DMS 273 (cell line): ENCODE results near the gene GNAO1.

ENCODE experiments used
- DNase-seq: peaks from one replicate; lab custom pipeline; 2025; ENCODE audit not compliant: unreplicated experiment; lab: John Stamatoyannopoulos, UW

The GNAO1 gene

DNA sequence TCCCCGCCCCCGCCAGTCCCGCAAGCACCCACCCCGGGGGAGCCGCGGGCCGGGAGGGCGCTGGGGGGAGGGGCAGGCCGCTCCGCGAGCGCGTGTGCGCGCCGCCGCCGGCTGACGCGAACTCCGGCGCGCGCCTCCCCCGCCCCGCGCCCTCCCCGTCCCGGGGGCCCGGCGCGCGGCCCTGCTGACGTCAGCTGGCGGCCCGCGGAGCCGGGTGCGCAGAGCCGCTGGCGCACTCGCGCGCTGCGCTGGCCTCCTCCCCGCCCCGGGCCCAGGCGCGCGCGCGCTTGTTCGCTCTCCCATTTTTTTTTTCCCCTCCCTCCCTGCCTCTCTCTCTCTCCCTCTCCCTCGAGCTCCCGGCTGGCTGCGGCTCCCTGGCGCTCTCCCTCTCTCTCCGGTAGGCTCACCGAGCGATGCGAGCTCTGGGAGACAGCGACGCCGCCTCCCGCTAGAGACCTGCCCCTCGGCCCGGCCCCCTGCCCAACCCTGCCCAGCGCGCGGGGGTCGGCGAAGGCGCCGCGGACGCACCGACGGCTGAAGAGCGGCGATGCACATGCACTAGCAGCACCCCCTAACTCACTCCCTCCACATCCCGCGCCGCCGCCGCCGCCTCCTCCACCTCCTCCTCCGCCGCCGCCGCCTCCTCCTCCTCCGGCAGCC, at the start of gene GNAO1:
GNAO1 (plus strand) TSS at position 334 of the 660 bp plus-strand sequence. CDS start 747 bp downstream, outside the sequence.
- peak; percentile 97 for DNase-seq

DNA sequence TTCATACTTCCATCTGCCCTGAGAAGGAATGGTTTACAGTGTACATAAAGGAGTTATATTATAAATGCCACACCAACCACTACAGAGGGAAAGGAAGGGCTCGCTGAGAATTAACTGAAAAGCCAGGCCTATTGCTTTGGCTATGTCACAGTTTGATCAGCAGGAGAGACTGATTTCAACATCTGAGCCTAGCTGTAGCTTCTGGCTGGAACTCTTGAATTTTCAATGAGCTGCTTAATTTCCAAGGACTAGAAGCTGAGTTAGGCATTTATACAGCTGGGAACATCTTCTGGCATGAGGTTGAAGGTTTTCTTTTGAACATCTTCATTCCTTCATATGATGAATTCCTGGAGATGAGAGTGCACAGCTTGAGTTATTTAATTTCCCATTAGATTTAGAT, 47.6 kb upstream of the GNAO1 start:
- no peak for DNase-seq

DNA sequence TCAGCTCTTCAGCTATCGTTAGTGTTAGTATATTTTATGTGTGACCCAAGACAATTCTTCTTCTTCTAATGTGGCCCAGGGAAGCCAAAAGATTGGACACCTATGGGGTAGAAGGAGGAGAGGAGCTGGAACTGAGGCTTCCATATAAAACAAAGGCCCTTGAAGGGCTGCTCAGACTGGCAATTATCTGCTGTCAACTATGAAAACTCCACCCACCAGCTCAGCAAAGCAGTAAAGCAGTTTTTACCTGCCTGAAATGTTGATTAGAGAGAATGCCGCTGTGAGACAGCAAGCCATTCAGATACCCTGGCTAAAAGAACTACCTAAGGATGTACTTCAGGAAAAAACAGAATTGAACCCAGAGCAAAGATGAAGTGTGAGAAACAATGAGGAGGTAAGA, 45.9 kb upstream of the GNAO1 start:
- no peak for DNase-seq

DNA sequence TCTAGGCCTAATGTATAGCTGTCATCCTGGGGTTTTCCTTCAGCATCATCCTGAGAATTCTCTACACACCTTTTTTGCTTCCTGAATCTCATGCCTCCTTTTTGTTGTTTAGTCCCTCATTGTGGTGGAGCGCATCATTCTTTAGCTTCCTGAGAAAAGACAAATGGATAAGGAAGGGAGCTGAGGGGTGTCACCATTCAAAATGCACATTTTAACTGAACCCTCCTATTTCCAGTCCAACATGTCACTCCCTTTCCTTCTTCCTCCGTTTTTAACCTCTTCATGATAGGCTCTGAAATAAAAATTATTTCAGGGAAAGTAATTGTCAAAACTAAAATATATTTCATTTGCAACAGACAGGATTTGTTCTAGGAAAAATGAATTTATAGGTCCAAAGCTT, 39.7 kb upstream of the GNAO1 start:
- no peak for DNase-seq

DNA sequence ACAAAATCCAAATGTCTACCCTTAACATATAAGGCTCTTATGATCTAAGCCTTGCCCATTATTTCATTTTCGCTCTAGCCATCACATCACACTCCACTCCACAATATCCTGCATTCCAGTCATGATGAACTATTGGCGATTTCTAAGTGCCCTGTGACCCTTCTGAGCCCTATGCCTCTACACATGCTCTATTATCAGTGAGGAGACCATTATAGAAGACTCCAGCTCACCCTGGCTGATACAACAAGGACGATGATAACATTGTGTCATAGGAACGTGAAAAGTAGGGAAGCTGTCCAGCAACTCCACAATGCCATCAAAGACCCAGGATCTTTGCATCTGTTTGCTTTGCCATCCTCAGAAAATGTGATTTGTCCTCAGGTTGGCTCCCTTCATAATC, 29.6 kb upstream of the GNAO1 start:
- DNase-seq, result no peak

DNA sequence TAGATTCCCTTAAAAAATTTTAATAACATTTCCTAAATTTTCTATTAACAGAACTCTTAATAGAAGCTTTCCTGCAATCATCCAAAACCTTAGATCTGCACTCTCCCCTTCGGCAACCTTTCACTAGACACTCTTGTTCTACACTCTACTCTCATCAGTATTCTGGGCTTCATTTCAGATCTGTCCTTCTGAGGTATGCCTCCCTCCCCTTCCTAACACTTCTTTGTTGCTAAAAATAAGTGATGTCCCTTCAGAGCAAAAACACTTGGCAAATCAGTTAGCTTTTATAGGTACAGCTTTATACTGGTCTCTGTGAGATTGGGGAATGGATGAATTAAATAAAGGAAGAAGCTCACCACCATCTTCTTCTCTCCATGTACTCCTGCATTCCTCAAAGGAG, 28.2 kb upstream of the GNAO1 start:
- no peak for DNase-seq

DNA sequence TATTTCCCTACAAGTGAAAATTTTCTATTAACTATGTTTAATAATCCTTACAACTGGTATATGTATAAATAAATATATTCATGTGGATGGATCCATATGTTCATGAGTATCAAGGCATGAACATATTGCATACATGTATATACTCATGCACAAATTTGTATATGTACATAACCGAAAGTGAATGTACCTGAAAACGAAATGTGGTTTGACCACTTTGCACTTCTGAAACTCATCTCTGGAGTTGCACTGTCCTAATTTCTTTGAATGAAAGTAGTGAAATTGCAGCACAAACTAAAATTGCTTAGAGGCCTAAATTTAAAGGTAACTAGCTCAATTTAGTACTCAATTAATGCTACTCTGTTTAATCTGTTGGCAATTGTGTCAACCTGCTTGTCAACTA, 27.4 kb upstream of the GNAO1 start:
- no peak for DNase-seq

DNA sequence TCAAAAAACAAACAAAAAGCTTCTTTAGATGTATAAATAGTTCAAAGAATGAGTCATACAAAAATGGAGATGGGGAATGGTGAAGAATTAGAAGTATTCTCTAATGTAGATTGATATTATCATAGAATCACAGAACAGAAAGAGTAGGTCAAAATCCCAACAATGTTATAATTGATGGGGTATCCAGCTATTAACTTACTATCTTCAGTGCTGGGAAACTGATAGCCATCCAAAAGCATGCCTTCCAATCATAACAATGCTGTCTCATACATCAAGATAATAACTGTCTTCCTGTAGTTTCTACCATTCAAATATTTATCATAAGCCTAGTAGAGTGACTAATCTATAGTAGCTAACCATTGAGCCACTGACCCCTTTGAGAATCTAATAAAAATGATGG, 26.7 kb upstream of the GNAO1 start:
- DNase-seq, result no peak

DNA sequence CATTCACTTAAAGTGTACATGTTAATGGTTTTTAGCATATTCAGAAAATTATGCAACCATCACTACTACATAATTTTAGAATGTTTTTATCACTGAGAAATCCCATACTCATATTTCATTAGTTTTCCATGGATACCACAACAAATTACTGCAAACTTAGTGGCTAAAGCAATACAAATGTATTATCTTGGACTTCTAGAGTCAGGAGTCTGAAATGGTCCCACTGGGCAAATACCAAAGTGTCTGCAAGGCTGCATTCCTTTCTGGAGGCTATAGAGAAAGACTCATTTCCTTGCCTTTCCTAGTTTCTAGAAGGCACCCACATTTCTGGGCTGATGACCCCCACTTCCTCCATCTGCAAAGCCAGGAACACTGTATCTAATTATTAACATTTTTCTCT, 16.9 kb upstream of the GNAO1 start:
- no peak for DNase-seq

DNA sequence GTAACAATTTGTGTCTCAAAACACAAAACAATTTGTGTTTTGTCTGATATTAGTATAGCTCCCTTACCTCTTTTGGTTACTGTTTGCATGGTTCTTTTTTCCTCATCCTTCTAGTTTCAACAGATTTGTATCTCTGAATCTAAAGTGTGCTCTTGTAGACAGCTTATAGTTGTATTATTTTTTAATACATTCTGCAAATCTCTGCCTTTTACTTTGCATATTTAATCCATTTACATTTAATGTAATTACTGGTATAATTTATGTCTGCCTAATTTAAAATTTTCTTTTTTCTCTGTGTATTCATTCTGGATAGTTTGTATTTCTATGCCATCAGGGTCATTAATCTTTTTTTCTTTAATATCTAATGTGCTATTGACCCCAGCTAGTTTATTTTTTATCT, 9.9 kb upstream of the GNAO1 start:
- no peak for DNase-seq

DNA sequence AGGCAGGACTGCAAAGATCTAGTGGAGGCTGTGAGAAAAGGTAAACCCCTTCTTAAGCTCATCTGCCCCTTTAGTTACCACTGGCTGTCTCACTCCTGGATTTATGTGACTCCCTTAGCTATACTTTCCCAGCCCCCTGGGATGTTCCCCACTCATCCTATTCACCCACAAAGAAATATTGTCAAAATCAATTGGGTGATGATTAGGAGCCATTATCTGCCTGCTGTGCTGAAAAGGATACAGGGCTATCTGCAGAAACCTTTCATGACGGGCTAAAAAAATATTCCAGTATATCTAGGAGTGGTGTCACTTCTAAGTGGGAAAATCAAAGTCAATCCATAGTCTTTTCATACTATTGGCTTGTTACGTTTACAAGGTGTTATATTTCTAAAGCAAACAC, 8.0 kb upstream of the GNAO1 start:
- no peak for DNase-seq

DNA sequence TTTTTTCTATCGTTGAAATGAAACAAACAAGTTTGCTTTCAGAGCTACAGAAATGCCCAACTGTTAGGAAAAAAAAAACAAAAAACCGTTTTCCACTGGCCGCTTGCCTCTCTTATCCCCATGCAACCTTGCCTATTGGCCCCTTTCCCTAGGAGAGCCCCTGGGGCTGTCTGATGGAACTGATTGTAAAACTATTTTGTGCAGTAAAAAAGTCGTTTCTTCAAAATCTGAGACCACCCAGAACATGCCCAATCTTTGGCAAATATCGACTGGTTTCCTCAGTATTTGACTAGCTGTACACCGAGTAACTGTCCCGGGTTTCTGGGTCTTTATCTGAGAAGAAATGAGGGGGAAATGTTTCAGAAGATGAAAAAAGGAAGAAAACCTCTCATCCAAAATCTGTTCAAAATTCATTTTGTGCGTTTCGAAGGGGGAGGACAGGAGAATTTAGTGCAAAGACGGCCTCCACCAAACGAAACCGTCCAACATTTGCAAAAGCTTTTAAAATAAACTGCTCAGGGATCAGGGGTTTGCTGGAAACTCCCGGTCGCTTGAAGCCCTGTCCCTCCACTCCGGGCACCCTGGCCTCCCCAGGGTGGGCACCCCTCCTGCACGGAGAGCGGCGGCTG, 1.1 kb upstream of the GNAO1 start:
- DNase-seq, result no peak

DNA sequence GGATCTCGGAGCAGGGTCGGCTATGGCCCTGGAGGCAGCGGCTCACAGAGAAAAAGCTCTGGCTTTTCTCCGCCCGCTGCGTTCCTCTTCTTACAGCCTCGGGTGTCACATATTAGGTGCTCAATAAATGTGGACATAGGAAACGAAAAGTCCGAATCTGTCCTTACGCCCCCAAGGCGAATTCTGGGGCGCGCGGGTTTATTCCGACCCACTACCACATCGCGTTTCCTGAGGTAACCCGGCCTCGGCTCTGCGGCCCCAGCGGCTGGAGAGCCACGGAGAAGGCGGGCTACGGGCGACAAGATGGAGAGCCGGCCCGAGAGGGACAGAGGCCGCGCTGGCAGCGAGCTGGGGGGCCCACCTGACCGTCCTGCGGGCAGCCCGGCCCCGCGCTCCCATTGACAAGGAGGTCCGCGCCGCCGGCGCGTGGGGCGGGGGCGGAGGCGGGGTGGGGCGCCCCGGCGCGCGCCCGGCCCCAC, 573 bp upstream of the GNAO1 start:
- no peak for DNase-seq

DNA sequence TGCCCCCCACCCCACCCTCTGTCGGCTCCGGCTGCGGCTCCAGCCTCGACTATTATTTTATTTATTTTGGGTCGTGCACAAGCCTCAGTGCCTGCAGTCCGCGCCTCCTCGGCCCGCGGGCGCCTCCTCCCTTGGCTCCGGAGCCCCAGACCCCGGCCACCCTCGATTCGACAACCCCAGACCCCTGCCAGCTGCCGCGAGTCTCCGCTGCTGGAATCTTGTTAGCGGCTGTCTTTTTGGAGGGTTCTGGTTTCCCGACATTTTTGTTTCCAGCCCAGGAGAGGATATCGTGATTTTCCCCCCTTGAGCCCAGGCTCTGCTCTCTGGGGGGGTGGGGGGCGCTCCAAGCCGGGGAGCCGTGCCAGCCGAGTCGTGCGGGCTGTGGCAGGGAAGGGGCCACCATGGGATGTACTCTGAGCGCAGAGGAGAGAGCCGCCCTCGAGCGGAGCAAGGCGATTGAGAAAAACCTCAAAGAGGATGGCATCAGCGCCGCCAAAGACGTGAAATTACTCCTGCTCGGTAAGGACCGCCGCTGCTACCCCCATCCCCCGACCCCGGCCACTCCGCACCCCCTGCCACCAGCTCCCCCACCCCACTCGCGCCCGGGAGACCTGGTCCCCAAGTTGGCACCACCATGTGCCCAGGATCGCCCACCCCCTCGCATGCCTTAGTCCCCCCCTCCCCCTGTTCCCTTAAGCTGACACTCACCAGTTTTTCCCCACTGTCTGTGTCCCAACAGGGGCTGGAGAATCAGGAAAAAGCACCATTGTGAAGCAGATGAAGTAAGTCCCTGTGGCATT, 746 bp downstream of the GNAO1 start:
- peak; percentile 61 for DNase-seq

DNA sequence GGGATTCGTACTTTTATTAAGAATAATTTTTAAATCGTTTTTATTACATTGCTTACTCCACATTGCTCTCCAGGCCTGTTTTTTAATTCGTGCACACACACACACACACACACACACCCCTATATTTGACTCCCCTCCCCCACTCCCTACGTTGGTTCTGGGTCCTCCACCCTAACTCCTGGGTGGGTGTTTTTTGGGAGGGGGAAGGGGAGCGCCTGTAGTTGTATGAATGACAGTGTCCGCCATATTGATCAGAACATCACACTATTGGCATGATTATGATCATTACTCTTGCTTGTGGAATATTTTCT, 1.3 kb downstream of the GNAO1 start:
- DNase-seq, result peak; percentile 53

DNA sequence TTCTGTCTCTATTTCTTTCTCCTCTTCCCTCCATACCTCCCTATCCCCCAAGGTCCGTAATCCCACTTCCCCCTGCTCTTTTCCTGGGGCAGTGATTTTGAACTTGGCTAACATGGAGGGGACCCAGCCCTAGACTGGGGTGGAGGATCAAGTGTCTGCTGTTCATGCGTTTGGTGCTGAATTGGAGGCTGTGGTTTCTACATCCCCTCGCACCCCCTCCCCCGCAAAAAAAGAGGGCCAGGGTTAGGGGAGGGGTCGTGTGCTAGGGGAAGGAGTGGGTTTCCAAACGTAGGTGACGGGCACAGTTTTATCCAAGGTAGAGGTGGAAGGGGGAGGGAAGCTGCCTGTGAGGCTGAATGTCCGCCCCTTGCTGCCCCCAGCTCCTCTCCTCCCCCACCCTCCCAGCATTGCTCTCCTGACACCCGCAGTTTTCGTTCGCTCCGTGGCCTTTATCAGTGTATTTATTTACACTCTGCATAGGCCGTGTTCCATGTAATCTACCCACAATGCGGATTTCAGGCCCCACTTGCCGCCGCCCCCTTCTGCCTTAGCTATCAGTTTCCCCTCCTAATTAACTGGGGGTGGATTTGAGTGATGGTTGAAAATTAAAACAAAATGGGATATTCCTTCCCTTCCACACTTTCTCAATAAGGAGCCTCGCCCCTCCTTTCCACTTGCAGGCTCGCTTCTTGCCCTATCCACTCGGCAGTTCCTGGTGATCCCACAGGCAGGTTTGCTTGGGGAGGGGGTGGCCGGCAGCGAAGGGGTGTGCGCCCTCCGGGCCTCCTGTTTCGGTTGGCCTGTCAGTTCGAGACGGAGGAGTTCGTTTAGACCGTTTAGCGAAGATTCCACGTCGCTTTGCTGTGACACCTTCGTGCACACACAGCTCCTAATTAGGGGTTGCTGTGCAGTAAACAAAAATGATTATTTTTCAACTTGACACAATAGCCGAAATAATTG, 2.0 kb downstream of the GNAO1 start:
- peak; percentile 54 for DNase-seq

DNA sequence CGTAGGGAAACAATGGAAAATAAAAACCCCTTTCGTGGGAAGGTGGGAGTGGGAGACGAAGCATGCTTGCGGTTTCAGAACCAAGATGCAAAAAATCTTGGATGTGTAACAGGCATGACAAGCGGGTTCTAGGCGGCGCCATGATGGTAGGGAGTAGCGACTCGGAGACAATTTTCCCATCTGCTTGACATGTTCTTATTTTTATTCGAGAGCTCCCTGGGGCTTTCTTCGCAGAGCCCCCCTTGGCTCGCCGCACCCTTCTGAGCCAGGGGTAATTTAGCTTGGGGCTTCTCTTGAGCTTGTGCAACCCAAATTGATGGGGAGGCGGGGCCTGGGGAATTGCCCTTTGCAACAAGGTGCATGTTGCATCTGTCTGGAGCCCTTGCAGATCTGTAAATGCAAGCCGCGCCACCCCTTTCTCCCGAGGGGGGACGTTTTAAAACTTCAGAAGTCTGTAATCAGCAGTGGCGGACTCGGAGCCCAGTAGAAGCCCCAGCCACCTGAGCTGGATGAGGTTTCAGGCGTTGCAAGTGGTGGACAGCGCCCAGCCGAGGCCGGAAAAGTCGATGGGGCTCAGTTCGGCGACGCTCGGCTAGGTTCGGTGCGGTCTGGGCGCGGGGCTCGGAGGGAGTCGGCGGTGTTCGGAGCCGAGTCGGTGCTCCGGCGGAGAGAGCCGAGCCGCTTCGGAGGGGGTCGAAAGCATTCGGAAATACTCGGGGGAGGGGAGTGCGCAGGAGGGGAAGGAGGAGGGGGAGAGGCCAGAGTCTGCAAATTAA, 2.9 kb downstream of the GNAO1 start:
- peak; percentile 97 for DNase-seq

DNA sequence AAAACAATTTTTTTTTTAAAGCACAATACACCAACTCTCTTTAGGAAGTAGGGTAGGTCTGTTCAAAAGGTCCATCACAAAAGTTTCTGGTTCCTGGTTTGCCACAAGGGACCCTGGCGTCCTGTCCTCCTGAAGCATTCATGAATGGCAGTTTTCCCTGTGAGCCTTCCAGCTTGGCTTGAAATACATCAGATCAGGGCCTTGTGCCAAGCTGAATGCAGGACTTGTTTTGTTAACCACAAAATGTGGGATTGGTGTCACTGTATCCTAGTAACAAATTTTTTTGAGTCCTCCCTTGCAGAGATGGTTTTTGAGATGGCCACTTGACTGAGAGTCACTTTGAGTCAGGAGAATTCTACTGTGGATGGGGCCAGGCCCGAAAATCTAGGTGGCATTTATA, 3.9 kb downstream of the GNAO1 start:
- DNase-seq, result peak; percentile 46

DNA sequence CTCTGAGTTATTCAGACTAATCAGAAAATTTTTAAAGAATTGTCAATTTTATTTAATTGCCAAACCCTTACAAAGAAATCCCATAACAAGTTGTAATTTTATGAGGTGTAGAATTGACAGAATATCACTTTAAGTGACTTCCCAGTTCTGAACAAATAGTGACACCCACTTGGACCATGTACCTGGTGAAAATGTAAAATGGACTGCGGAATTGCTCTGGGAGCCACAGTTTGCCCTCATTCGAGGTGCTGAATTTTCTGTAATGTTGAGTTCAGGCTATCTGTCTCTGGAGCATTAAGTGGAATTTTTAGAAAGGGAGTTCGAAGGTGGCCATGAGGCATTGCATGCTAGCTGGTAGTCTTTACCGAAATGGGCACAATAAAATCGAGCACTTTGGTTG, 5.1 kb downstream of the GNAO1 start:
- DNase-seq, result no peak

DNA sequence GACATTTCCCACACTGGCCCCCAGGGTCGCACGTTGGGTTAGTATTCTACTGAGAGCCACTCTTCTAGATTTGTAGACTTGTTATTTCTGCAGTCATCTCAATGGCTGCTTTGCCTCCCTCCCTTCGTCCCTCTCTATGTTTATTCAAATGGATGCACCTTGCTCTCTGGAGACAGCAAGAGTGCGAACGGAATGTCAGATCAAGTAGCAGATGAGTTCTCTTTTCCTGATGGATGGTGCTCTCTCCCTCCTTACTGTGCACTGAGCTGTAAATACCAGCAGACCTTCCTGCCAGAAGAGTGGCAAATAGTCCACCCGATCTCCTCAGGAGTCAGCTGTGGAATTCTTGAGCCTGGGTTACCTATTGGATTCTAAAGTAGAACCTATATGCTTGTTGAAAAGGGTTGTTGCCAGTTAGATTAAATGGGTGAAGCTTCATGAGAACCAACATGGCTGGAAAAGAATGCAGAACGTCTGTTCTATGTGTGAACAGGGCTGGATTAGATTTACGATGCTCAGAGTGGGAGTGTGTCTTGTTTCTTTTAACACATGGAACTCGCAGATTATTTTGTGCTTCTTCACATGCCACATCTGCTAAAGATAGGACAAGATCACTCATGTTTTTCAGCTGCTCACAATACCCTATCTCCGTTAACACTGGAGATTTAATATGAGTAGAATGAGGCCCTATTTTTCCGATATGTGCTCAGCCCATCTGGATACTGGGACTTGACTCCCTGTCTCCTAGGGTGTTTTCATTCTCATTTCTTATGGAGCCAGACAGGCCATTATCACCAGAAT, 6.1 kb downstream of the GNAO1 start:
- DNase-seq, result peak; percentile 30
